ENCODE results near the gene KCNH3.
A peak's percentile ranks its signal among the peaks of the same experiment; 100 is the strongest.

Gene KCNH3

GRCh38 chr12:49538510-49539403, at the start of gene KCNH3:
KCNH3 (plus strand) TSS chr12:49539030; CDS start chr12:49539417, 387 bp downstream.
- peak; percentile 68 to 84 (median 73) for DNase-seq

GRCh38 chr12:49489154-49489553, 49.7 kb upstream of the KCNH3 start:
- DNase-seq, result no peak

- no peak for DNase-seq
These were observed 49.1 kb upstream of the KCNH3 start for GRCh38 chr12:49489720-49490119.

- DNase-seq, result no peak
These were observed 47.0 kb upstream of the KCNH3 start for GRCh38 chr12:49491823-49492222.

GRCh38 chr12:49493900-49494299, 44.9 kb upstream of the KCNH3 start:
- DNase-seq, result no peak

- no peak for DNase-seq
These were observed 42.1 kb upstream of the KCNH3 start for GRCh38 chr12:49496417-49497360.

GRCh38 chr12:49501895-49502294, 36.9 kb upstream of the KCNH3 start:
- no peak for DNase-seq

GRCh38 chr12:49502590-49502989, 36.2 kb upstream of the KCNH3 start:
- DNase-seq, result no peak

- DNase-seq, result no peak
These were observed 35.1 kb upstream of the KCNH3 start for GRCh38 chr12:49503674-49504180.

- no peak for DNase-seq
These were observed 33.2 kb upstream of the KCNH3 start for GRCh38 chr12:49505672-49506071.

- DNase-seq, result no peak
These were observed 31.7 kb upstream of the KCNH3 start for GRCh38 chr12:49507139-49507538.

GRCh38 chr12:49509681-49510080, 29.1 kb upstream of the KCNH3 start:
- peak in 1 of 3 donors; percentile 10 for DNase-seq

GRCh38 chr12:49511410-49511809, 27.4 kb upstream of the KCNH3 start:
- no peak for DNase-seq

GRCh38 chr12:49512546-49512945, 26.3 kb upstream of the KCNH3 start:
- no peak for DNase-seq

GRCh38 chr12:49515266-49515665, 23.6 kb upstream of the KCNH3 start:
- DNase-seq, result no peak

GRCh38 chr12:49518914-49519573, 19.8 kb upstream of the KCNH3 start:
- no peak for DNase-seq

GRCh38 chr12:49519574-49519936, 19.3 kb upstream of the KCNH3 start:
- no peak for DNase-seq

GRCh38 chr12:49521389-49521788, 17.4 kb upstream of the KCNH3 start:
- no peak for DNase-seq

GRCh38 chr12:49524660-49525324, 14.0 kb upstream of the KCNH3 start:
- no peak for DNase-seq

- no peak for DNase-seq
These were observed 12.9 kb upstream of the KCNH3 start for GRCh38 chr12:49525942-49526341.

- no peak for DNase-seq
These were observed 11.3 kb upstream of the KCNH3 start for GRCh38 chr12:49527361-49528130.
